ENCODE results near the gene IGLL5.

Gene IGLL5

DNA sequence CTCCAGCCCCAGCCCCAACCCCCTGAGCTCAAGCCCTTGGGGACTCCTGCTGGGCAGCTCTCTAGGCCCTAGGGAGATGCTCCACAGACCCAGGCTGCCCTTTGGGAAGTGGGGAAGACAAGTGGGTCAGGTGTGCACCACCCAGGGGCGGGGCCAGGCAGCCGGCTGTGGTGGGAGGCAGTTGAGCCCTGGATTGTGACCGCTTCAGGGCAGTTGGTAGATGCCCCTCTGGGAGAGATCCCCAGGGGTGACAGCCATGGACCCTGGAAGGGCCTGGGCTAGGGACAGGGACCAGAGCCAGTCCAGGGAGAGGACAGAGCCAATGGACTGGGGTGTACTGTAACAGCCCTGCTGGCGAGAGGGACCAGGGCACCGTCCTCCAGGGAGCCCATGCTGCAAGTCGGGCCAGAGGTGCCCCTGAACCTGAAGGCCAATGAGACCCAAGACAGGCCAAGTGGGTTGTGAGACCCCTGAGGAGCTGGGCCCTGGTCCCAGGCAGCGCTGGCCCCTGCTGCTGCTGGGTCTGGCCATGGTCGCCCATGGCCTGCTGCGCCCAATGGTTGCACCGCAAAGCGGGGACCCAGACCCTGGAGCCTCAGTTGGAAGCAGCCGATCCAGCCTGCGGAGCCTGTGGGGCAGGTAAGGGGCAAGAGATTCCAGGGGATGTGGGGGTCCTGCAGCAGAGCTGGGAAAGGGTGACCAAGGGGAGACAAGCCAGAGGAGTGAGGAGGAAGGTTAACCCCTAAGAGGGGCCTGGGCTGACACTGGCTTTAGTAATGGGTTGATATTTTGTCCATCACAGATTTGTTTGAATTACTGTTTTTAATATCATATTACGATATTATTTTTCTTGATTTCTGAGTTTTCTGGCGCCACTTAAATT, at the start of gene IGLL5:
Gene IGLL5 (plus strand): TSS at position 196 of the 883 bp plus-strand sequence. CDS start 238 bp downstream, at position 434.
- DNase-seq, result no peak

DNA sequence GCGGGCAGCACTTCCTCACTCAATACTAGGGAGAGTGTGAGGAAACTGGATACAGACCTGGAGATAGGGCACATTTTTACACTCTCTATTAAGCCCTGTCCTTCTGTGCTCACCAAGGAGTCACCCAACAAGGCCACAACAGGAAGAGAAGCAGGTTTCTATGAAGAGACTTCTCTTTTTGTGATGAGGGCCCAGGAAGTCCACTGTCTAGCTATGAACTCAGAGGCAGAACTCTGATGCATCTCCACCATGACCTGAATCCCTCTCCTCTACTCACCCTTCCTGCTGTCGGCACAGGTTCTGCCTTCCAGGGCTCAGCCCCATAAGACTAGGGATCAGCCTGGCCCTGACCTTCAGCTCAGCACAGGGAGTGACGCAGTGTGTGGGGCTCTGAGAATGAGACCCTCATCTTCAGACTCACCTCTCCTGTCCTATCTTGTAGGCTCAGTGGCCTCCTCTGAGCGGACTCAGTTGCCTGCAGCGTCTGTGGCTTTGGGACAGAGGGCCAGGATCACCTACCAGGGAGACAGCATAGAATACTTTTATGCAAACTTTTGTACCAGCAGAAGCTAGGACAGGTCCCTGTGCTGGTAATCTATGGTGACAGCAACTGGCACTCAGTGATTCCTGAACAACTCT, 49.3 kb upstream of the IGLL5 start:
- DNase-seq, result peak; percentile 5

DNA sequence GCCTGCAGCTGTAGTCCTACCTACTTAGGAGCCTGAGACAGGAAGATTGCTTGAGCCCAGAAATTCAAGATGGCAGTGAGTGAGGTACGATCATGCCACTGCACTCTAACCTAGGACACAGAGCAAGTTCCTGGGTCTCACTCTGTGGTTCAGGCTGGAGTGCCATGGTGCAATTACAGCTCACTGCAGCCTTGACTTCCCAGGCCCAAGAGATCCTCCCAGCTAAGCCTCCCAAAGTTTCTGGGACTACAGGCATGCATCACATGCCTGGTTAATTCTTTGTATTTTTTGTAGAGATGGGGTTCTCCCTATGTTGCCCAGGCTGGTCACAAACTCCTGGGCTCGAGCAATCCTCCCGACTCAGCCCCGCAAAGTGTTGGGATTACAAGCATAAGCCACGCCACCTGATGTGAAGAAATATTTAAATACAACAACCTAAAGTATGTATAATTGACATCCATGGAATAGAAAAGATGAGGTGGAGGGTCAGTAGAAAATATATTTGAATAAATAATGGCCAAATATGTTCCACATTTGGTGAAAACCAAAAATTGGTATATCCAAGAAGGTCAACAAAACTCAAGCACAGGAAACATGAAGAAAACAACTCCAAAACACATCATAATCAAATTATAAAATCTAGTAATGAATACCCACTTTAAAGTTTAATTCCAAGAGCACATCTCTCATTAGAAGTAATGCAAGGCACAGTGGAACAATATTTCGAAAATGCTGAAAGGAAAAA, 47.9 kb upstream of the IGLL5 start:
- DNase-seq, result no peak

DNA sequence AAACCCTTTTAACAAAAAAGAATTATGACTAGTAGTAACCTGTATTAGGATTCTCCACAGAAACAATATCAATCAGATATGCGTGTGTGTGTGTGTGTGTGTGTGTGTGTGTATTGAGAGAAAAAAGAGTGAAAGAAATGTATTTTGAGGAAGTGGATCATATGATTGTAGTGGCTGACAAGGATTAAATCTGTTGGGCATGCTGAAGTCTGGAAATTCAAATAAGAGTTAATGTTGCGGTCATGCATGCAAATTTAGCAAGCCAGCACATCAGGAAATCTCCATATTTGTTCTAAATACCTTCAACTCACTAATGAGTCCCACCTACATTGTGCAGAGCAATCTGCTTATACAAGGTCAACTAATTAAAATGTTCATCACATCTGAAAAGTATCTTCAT, 46.8 kb upstream of the IGLL5 start:
- DNase-seq, result peak; percentile 44

DNA sequence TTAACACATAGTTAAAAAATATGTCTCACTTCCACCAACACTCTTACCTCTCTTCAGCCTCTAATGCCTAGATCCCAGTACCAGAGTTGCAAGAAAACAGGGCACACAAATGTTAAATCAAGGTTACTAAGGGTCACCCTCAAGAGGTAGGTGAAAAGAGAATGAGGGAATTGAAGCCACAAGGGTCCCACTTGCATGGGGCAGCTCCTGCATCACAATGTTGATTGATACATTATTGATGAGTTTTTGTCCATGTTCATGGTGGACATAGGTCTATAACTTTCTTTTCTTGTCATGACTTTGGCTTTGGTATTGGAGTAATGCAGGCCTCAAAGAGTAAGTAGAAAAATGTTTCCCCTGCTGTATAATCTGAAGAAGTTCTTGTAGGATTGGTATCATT, 46.0 kb upstream of the IGLL5 start:
- DNase-seq, result no peak

DNA sequence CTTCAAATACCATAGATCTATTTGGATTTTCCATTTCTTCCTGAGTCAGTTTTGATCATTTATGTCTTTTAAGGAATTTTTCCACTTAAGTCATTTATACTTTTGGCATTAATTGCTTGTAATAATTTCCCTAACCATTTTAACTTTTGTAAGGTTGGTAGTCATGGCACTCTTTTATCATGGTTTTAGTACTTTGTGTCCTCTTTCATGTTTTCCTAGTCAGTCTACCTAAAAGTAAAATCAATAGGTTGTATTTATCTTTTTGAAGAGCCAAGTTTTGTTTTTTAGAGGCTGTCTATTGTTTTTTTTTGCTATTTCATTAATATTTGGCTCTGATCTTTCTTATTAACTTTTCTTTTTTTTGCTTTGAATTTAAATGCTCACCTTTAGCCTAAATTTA, 45.5 kb upstream of the IGLL5 start:
- no peak for DNase-seq

DNA sequence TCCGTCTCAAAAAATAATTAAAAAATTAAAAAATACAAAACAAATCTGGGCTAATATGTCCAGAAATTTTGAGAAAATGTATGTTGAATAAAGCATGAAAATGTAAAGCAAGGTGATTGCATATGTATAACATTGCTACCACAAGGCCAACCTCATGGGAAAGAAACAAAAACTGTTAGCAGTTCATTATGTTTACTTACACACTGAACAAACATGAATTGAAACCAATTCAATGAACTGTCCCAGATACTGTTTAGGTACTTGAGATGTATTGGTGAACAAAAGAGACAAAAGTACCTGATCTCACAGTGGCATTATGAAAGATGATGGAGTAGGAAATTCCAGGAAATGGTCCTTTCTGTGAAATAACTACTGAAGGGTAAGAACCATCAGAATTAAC, 43.8 kb upstream of the IGLL5 start:
- no peak for DNase-seq

DNA sequence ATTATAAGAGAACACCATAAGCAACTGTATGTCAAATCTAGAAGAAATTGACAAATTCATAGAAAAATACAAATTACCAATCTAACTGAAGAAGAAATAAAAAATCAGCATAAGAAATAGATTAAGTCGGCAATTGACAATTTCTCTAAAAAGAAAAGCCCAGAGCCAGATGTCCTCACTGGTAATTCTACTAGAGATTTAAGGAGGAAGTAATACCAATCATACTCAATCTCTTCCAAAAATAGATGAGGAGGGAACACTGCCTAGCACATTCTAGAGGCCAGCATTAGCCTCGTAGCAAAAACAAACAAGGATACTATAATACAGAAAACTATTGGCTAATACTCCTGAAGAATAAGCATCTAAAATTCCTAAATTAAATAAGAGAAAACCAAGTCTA, 40.4 kb upstream of the IGLL5 start:
- no peak for DNase-seq

DNA sequence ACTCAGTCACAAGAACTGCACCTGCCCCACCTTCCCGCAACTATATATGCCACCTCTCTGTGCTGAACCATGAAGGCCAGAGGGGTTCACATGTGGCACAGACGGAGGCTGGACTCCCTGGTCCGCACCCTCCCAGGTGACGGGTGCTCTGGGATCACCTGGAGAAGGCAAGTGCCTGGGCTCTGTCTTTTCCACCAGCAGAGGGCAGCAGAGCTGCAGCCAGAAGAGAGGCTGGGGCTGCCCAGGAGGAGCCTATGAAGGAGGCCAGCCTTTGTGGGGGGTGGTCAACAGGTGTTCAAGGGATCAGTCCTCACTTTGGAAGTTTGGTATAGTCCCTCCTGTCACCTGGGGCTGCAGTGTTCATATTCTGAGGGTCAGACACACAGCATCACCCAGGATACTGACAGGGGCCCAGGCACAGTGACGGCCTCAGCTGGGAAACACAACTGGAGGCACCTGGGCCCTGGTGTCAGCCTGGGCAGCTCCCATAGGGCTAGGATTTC, 39.2 kb upstream of the IGLL5 start:
- DNase-seq, result peak; percentile 73

DNA sequence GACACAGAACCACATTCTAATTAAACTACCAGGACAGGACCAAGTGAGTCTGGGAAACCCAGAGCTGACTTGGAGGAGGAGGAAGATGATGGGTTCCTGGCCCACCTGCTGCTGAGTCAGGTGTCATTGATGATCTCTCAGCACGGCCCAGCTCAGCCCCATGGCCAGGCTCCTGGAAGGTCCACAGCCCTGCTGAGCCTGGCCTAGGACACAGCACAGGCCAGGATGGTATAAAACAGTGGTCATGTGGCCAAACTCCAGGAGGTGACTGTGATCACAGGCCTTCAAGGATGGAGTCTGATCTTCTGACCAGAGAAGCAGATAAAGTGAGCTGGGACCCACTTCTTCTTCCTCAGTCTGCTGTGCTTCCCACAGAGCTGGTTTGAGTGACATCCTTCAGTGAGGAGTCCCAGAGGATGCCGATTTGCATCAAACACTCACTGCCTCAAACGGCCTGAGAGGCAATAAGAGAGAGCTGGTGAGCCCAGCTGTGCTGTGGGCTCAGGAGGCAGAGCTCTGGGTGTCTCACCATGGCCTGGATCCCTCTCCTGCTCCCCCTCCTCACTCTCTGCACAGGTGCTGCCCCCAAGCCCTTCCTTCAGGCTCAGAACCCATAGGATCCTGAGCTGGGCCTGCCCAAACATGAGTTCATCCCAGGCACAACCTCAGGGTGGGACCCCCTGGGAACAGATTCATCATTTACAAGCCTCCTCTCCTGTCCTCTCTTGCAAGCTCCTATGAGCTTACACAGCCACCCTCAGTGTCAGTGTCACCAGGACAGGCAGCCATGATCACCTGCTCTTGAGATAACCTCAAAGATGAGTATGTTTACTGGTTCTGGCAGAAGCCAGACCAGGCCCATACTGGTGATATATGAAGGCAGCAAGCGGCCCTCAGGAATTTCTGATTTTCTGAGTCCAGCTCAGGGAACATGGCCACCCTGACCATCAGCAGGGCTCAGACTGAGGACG, 37.7 kb upstream of the IGLL5 start:
- no peak for DNase-seq

DNA sequence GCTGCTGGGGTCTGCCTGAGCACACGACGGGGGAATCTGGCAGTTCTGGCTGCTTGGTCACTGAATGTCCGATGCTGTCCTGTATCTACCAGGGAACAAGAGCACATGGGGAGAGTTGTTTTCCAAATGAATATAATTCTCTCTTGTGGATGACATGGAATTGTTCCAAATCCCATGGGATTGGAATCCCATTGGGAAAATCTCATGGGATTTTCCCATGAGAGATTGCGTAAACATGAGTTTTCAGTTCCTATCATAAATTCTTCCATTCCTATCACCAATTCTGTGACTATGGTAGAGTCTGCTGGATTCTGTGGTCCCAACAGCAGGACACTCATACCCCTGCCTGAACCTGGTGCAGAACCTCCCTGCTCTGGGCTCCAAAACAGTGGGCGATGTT, 35.6 kb upstream of the IGLL5 start:
- no peak for DNase-seq

DNA sequence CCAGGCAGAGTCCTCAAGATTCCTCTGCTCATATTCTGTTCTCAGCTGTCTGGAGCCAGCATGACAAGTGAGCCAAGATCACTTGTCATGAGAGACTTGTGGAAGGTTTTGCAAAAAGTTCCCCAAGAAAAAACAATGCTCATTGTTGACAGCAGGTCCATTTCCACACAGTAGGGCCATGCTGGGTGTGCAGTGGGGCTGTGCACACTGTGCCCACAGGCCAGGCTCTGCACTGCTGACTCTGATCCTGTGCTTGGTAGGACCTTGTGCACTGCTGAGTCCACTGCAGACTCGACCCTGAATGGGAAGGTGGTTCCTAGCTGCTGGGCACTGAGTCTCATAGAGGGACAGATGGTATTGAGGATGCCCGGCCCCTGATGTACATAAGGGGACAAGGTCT, 33.9 kb upstream of the IGLL5 start:
- DNase-seq, result no peak

DNA sequence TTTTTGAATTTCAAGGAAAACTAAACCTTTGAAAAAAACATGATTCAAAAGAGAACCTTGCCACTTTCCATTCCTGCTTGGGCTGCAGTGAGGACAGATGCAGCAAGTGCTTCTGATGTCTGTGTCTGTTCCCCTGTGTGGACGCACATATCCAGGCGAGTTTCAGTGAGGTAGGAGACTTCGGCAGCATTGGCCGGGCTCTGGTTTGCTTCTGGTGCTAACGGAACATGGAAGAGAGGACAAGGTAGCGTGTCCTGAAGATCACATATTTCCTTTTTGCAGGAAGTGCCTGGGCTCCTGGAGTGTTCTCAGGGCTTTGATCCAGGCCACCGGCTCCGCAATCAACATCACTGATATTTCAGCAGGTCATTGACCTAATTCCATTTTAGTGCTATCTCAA, 33.1 kb upstream of the IGLL5 start:
- no peak for DNase-seq

DNA sequence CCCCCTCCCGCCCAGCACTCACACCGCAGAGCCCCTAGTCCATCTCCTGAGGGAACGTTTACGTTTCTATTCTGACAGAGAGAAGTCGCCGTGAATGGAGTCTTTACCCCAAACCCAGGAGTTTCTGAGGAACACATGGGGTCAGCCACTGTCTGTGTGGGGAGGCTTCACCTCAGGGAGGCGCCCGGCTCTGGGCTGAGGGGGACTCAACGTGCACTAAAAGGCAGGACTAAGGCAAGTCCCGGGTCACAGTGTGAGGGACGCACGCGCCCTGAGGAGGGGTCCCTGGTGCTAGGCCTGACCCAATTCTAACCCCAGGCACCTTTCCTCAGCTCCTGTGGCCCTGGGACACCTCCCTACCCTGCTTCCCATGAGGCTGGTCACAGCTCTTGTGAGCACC, 32.5 kb upstream of the IGLL5 start:
- DNase-seq, result no peak

DNA sequence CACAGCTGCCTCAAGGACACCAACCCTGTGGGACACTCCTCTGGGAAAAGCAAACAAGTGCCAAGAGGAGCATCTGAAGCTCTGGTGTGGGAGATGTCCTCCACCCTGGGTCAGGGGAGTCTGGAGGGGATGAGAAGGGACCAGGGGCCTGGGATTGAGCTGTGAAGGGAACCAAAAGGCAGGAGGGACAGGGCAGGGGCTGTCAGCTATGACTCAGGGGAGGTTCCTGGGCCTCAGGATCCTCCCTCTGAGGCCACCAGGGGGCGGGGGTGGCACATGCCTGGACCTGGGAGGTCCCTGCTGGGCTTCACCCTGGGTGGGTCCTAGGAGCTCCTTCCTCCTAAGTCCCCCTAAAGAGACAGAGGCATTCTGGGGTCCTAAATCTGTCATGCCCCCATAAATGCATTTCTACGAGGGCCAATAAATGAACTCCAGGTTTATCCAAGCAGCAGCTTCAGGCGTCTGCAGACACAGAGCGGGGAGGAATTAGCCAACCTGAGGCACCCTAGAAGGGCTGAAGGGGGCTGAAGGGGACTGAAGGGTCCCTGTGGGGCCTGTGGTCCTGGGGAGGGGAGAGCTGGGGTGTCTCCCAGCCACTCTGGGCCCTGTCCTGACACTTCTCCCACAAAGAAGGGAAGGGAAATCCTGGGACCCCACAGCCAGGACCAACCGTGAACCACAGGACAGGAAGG, 31.9 kb upstream of the IGLL5 start:
- peak; percentile 73 for DNase-seq

DNA sequence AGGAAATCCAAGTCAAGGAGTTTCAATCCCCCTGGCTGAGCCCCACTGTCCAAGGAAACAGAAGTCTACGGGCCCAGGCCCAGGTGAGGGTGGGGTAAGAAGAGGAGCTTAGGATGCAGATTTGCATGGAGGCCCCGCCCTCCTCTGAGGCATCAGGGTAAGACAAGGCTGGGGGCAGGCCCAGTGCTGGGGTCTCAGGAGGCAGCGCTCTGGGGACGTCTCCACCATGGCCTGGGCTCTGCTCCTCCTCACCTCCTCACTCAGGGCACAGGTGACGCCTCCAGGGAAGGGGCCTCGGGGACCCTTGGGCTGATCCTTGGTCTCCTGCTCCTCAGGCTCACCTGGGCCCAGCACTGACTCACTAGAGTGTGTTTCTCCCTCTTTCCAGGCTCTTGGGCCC, 31.3 kb upstream of the IGLL5 start:
- DNase-seq, result no peak

DNA sequence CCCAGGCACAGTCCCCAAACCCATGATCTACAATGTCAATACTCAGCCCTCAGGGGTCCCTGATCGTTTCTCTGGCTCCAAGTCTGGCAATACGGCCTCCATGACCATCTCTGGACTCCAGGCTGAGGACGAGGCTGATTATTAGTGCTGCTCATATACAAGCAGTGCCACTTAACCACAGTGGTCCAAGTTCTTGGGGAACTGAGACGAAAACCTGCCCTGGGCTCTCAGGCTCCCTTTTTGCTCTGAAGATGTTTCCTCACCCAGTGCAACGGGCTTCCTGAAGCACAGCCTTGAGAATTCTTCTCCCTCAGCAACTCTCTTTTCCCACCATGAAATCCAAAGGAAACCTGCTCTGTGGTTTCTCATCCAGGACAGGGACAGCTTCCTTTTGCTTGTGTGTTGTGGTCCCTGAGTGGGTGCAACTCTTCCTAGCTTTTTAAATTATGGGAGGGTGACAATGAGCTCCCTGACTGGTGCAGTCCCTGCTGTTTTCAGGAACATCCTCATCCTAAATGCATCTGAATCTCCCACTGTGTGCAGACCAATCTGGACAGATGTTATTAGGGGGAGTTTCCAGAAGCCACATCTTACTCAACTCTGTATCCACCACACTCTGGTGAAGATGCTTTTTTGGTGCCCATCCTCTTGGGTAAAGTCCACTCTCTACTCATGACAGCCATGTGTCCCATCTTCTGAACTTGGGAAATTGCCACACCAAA, 30.6 kb upstream of the IGLL5 start:
- DNase-seq, result no peak

DNA sequence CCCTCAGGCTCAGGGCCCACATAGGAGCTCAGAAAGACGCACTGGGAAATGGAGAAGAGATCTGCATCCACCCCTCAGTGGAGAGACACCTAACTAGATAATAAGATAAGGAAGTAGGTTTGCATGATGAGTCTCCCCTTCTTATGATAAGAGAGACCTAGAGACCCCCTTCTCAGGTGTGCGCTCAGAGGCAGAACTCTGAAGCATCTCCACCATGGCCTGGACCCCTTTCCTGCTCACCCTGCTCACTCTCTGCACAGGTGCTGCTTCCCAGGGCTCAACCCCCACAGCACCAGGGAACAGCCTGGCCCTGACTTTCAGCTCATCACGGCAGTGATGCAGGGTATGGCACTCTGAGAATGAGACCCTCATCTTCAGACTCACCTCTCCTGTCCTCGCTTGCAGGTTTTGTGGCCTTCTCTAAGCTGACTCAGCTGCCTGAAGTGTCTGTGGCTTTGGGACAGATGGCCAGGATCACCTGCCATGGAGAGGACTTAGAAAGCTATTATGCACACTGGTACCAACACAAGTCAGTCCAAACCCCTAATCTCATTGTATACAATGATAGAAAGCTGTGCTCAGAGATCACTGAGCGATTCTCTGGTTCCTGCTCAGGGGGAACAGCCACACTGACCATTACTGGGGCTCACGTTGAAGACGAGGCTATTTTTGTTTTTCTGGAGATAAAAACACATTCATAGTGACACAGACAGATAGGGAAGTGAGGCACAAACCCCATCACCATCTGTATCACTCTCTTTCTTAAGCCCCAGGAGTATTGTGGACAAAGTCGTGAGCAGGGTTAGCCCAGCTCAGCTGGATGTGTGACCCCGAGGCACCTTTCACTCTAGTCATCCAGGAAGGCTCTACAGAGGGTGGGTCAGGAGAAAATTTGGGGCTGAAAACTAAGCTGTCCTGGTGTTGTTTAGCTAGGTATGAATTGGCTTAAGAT, 29.7 kb upstream of the IGLL5 start:
- no peak for DNase-seq

DNA sequence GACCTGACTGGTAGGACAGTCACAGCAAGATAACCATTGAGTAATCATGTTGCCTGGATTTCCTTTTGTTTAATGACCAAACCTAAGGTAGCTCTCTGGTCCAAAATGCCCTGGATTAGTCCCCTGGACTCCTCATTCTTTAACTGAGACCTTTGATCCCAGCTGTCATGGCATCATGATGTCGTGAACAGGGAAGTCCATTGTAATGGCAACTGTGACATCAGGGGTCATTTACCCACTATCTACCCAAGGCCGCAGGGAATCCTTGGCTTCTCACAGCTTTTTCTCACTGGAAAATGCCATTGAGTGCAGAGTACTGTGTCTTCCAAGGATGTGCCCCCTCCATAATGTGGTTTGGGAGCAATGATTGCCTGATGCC, 29.1 kb upstream of the IGLL5 start:
- DNase-seq, result no peak

DNA sequence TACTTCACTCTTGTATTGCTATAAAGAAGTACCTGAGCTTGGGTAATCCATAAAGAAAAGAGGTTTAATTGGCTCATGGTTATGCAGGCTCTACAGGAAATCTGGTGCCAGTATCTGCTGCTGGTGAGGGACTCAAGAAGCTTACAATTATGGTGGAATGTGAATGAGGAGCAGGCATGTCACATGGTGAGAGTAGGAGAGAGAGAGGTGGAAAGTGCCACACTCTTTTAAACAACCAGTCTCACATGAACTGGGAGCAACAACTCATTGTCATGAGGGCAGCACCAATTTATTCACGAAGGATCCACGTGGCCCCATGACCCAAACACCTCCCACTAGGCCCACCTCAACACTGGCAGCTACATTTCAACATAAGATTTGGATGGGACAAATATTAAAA, 24.6 kb upstream of the IGLL5 start:
- DNase-seq, result no peak

All from hematopoietic multipotent progenitor cell treated with erythropoietin and hydrocortisone succinate and interleukin-3 and kit ligand, for 4 days (in vitro differentiated cells).